GM10266 (cell line): ENCODE data around the gene SLC12A7.

ENCODE experiments used
- DNase-seq: peaks from one replicate; pipeline ENCODE4 v3.0.0; 2012; ENCODE audit errors: extremely low spot score
- TF ChIP-seq, protein P1 (sequence below): IDR thresholded peaks from 2 replicates; pipeline ENCODE4 v1.5.1; 2012; ENCODE audit warnings: mild to moderate bottlenecking, low read depth; ENCODE audit not compliant: control insufficient read depth, insufficient read depth; ENCODE audit errors: missing control alignments

Gene SLC12A7

DNA sequence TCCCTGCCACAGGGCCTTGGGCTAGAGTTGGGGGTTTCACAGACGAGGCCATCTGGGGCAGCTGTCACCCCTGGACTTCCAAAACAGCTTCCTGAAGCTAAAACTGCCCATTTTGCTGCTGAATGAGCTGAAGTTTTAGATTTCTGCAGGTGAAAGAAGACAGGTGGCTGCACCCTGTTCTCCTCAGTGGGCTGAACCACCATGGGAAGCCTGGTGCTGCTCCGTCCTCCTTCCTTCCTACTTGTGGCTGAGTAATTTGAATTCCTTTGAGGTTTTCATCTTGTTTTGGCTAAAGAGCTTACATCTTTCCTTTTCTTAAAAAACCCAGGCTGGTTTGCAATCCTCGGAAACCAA is 97.9 kb downstream of the SLC12A7 start:
- DNase-seq = no peak
- TF ChIP-seq, protein P1, sequence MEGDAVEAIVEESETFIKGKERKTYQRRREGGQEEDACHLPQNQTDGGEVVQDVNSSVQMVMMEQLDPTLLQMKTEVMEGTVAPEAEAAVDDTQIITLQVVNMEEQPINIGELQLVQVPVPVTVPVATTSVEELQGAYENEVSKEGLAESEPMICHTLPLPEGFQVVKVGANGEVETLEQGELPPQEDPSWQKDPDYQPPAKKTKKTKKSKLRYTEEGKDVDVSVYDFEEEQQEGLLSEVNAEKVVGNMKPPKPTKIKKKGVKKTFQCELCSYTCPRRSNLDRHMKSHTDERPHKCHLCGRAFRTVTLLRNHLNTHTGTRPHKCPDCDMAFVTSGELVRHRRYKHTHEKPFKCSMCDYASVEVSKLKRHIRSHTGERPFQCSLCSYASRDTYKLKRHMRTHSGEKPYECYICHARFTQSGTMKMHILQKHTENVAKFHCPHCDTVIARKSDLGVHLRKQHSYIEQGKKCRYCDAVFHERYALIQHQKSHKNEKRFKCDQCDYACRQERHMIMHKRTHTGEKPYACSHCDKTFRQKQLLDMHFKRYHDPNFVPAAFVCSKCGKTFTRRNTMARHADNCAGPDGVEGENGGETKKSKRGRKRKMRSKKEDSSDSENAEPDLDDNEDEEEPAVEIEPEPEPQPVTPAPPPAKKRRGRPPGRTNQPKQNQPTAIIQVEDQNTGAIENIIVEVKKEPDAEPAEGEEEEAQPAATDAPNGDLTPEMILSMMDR = no peak

DNA sequence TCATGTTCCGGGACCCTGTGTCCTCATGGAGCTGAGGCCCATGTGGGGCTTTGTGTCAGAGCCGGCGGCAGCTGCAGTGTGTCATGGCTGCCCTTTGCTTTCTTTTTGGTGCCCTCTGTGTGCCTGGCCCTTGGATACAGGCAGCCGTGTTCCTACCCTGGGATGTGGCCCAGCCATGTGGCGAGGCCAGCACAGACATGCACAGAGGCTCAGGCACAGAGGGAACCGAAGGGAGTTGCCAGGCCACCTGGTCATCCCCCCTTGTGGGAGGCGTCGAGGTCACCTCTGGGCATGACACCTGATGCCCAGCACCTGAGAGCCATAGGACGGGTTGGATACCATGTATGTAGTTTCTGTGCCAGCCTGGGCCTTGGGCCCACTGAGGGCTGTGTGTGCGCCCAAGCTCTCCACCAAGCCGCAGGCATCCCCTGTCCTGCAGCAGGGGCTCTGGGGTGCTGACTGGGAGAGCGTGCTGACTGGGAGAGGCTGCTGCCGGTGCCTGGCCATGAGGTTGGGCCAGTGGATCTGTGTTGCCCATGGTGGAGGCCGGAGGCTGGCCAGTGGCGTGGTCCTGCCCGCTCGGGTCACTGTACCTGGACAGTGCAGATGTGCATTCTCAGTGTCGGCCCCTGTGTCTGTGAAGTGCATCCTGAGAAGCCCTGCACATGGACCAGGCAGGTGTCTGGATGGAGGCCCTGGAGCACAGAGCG is 98.5 kb downstream of the SLC12A7 start:
- TF ChIP-seq, protein P1 = no peak
- DNase-seq = no peak

DNA sequence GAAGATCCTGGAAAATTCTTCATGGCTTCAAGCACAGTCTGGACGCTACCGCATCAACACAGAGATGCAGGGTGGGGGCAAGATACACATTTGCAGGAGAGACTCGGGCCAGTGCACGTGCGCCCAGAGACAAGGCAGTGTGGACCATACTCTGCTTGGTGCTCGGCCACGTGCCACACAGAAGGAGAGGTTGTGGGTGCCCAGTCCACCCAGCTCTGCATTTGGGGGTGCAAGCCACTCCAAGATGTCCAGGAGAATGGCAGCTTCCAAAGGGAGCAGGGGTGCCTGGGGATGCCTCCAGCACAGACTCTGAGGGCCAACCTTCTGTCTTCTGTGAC is 99.0 kb downstream of the SLC12A7 start:
- no peak for DNase-seq
- TF ChIP-seq, protein P1 = no peak

DNA sequence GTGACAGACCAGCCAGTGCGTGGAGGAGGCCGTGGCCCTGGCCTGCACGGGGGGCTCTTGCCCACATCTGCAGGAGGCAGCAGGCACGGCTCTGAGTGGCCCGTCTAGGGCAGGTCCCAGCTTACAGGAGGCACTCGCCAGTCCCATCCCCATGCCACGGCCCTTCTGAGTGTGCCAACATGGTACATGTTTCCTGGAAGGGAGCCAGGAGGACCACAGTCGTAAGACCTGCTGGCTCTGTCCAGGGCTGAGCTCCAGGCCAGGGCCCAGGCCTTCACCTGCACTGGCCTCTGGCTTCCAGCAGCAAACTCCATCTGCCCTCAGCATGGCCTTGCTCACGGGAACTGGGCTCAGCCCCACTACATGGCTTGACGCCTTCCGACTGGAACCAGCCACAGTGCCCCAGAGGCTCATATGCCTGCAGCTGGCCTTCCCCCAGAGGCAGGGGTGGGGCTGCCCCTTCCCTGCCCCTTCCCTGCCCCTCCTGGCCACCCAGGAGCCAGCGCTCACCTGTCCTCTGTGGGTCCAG is 99.5 kb downstream of the SLC12A7 start:
- TF ChIP-seq, protein P1 = no peak
- DNase-seq = no peak

DNA sequence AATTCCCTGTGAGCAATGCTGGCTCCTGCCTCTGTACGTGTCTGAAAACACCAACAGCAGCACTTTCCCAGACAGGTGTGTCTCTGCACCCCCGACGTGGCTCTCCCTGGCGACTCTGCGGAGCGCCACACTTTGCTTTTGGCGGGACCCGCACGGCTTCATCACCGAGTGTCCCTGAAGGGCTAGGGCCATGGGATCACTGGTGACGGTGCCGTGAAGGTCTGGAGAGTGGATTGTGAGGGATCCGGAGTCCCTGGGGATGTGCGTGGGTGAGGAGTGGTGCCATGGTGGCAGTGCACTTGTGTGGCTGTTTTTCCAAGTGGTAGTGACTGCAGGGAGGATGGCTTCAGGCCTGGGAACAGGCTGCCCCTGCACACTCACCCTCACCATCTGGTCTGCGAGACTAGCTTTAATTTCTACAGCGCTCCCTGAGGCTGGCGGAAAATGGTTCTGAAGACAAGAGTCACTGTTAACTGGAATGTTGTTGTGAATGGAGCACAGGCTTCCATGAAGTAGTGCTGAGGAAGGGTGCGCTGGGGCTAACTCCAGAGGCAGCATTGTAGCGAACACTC is 100.0 kb downstream of the SLC12A7 start:
- DNase-seq = no peak
- TF ChIP-seq, protein P1 = no peak

DNA sequence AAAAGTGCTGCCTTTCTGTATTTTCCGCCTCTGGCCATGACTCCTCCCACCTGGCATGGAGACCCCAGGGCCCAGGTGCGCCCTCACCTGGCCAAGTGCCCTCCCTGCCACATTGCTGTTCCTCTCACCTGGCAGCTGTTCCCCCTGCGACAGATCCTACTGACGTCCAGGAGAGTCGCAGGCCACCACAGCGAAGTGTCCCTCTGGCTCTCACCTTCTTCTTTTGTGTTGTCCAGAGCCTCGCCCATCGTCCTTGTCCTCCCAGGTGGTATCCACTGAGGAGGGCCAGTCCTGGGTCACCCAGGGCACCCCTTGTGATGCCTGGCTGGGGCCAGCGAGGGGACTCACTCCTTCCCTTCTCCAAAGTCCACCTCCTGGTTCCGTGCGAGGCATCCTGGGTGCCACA is 100.6 kb downstream of the SLC12A7 start:
- DNase-seq = peak; percentile 83

DNA sequence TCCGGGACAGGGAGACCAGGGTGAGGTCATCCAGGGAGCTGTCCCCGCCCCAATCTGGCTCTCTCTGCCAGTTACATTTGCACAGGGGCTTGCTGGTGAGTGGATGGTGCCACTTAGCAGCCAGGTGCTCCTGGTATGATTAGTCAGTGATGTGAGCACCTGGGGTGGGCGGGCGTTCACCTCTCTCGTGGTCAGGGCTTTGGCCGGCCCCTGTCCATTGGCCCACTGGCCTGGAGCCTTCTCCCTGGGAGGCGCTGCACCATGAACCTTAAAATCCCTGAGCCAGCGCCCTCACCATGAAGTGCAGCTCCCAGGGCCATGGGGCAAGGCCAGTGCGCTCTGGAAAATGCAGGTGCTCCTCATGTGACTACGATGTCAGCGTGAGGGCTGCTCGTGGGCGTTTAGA is 101.2 kb downstream of the SLC12A7 start:
- no peak for DNase-seq
- TF ChIP-seq, protein P1 = no peak

More for the DNA sequence above, 100.6 kb downstream of the SLC12A7 start:
- TF ChIP-seq, protein P1 = peak; percentile 52
